WTC11 (cell line): ENCODE measurements around the gene ZNF407. TPM values are rescaled to one million over a fixed set of nuclear protein-coding genes. Genes with fewer than 3 reads are reported as not detected.

Experiments used
- ATAC-seq: fragments of 200-7000 bp; cut with Tn5 transposase; 2 replicates; pipeline ENCODE4 v1.10.0; 2021; ENCODE audit warnings: mild to moderate bottlenecking, moderate library complexity
- CTCF ChIA-PET: fragments of 300-600 bp; sonication (Branson Sonifier 250); formaldehyde crosslinking; loops from one replicate; lab custom pipeline; 2021; ENCODE audit warnings: antibody characterized with exemption; lab: Charles Lee
- POLR2A ChIA-PET: fragments of 350-600 bp; sonication (Branson Sonifier 250); formaldehyde crosslinking; loops from one replicate; lab custom pipeline; 2021; ENCODE audit warnings: antibody characterized with exemption; lab: Charles Lee
- DNase-seq: peaks from one replicate; pipeline ENCODE4 v3.0.0; 2021; ENCODE audit warnings: low spot score
- H3K27ac Mint-ChIP-seq: 2 replicates; pipeline ENCODE4 v1.8.0; 2021; ENCODE audit warnings: mixed read lengths
- H3K27me3 Mint-ChIP-seq: 2 replicates; pipeline ENCODE4 v1.8.0; 2021; ENCODE audit warnings: low read depth, mild to moderate bottlenecking, moderate library complexity, mixed read lengths
- H3K36me3 Mint-ChIP-seq: 2 replicates; pipeline ENCODE4 v1.8.0; 2021; ENCODE audit warnings: mixed read lengths
- H3K4me1 Mint-ChIP-seq: 2 replicates; pipeline ENCODE4 v1.8.0; 2022; ENCODE audit warnings: mixed read lengths
- H3K4me3 Mint-ChIP-seq: 2 replicates; pipeline ENCODE4 v1.8.0; 2021; ENCODE audit warnings: mild to moderate bottlenecking, moderate library complexity, mixed read lengths
- H3K9me3 Mint-ChIP-seq: 2 replicates; pipeline ENCODE4 v1.8.0; 2021; ENCODE audit warnings: mixed read lengths
- CREM ChIP-seq: sonication (generic); formaldehyde crosslinking; IDR thresholded peaks from 2 replicates; pipeline ENCODE4 v1.8.1; 2022; ENCODE audit warnings: mild to moderate bottlenecking, missing genetic modification reagents, moderate library complexity
- ELF4 ChIP-seq: sonication (generic); formaldehyde crosslinking; IDR thresholded peaks from 2 replicates; pipeline ENCODE4 v1.8.1; 2022; ENCODE audit warnings: low read depth, mild to moderate bottlenecking, moderate library complexity, missing genetic modification reagents
- GTF2I ChIP-seq: fragments of 250-450 bp; sonication (Bioruptor Pico); conservative IDR thresholded peaks from 2 replicates; pipeline ENCODE4 v1.4.0; 2021; ENCODE audit warnings: mild to moderate bottlenecking
- JAZF1 ChIP-seq: fragments of 250-450 bp; sonication (Bioruptor Pico); IDR thresholded peaks from 2 replicates; pipeline ENCODE4 v1.9.0; 2021; ENCODE audit warnings: moderate library complexity, mild to moderate bottlenecking, inconsistent platforms
- KAT7 ChIP-seq: sonication (generic); formaldehyde crosslinking; IDR thresholded peaks from 2 replicates; pipeline ENCODE4 v1.8.1; 2023; ENCODE audit warnings: missing genetic modification reagents, mild to moderate bottlenecking, borderline replicate concordance
- MXD4 ChIP-seq: fragments of 250-450 bp; sonication (Bioruptor Pico); IDR thresholded peaks from 2 replicates; pipeline ENCODE4 v1.8.0; 2021; ENCODE audit warnings: mild to moderate bottlenecking, moderate library complexity, borderline replicate concordance
- NFATC4 ChIP-seq: fragments of 250-450 bp; sonication (Bioruptor Pico); IDR thresholded peaks from 2 replicates; pipeline ENCODE4 v1.9.0; 2021; ENCODE audit warnings: mild to moderate bottlenecking
- NFE2L1 ChIP-seq: sonication (generic); formaldehyde crosslinking; IDR thresholded peaks from 2 replicates; pipeline ENCODE4 v1.8.1; 2023; ENCODE audit warnings: missing genetic modification reagents
- NFYB ChIP-seq: sonication (generic); formaldehyde crosslinking; conservative IDR thresholded peaks from 2 replicates; pipeline ENCODE4 v1.8.0; 2022; ENCODE audit warnings: low read depth, missing genetic modification reagents
- NR2C2 ChIP-seq: sonication (generic); formaldehyde crosslinking; IDR thresholded peaks from 2 replicates; pipeline ENCODE4 v1.8.0; 2022; ENCODE audit warnings: mild to moderate bottlenecking, missing genetic modification reagents
- NR3C1 ChIP-seq: sonication (generic); formaldehyde crosslinking; conservative IDR thresholded peaks from 2 replicates; pipeline ENCODE4 v1.8.1; 2023; ENCODE audit warnings: low read depth, mild to moderate bottlenecking, missing genetic modification reagents
- OVOL2 ChIP-seq: fragments of 250-450 bp; sonication (Bioruptor Pico); IDR thresholded peaks from 2 replicates; pipeline ENCODE4 v1.9.0; 2021; ENCODE audit warnings: mild to moderate bottlenecking, borderline replicate concordance
- RELA ChIP-seq: sonication (generic); formaldehyde crosslinking; IDR thresholded peaks from 2 replicates; pipeline ENCODE4 v1.8.1; 2022; ENCODE audit warnings: missing genetic modification reagents, mild to moderate bottlenecking, borderline replicate concordance
- TEAD1 ChIP-seq: sonication (generic); formaldehyde crosslinking; IDR thresholded peaks from 2 replicates; pipeline ENCODE4 v1.8.0; 2022; ENCODE audit warnings: mild to moderate bottlenecking, missing genetic modification reagents
- TEAD4 ChIP-seq: sonication (generic); formaldehyde crosslinking; IDR thresholded peaks from 2 replicates; pipeline ENCODE4 v1.8.0; 2022; ENCODE audit warnings: mild to moderate bottlenecking, missing genetic modification reagents
- ZBTB21 ChIP-seq: sonication (generic); formaldehyde crosslinking; IDR thresholded peaks from 2 replicates; pipeline ENCODE4 v1.8.1; 2023; ENCODE audit warnings: mild to moderate bottlenecking, missing genetic modification reagents, borderline replicate concordance
- ZNF232 ChIP-seq: sonication (generic); formaldehyde crosslinking; IDR thresholded peaks from 2 replicates; pipeline ENCODE4 v1.8.0; 2022; ENCODE audit warnings: mild to moderate bottlenecking, missing genetic modification reagents
- ZNF396 ChIP-seq: fragments of 250-450 bp; sonication (Bioruptor Pico); IDR thresholded peaks from 2 replicates; pipeline ENCODE4 v1.8.0; 2021; ENCODE audit warnings: mild to moderate bottlenecking, moderate library complexity, borderline replicate concordance
- total RNA-seq: library from RNA; stranded (reverse); gene quantifications from 3 replicates; pipeline ENCODE4 v1.2.3, GENCODE V29; 2021
- TF ChIP-seq, protein P1 (sequence below): fragments of 250-450 bp; sonication (Bioruptor Pico); IDR thresholded peaks from 2 replicates; pipeline ENCODE4 v1.9.0; 2021; ENCODE audit warnings: mild to moderate bottlenecking
- TF ChIP-seq, protein P2 (sequence below): sonication (generic); formaldehyde crosslinking; IDR thresholded peaks from 2 replicates; pipeline ENCODE4 v1.8.1; 2023; ENCODE audit warnings: mild to moderate bottlenecking, missing genetic modification reagents, moderate library complexity
- TF ChIP-seq, protein P3 (sequence below): sonication (generic); formaldehyde crosslinking; IDR thresholded peaks from 2 replicates; pipeline ENCODE4 v1.8.1; 2022; ENCODE audit warnings: mild to moderate bottlenecking, moderate library complexity, missing genetic modification reagents
- TF ChIP-seq, protein P4 (sequence below): sonication (generic); formaldehyde crosslinking; IDR thresholded peaks from 2 replicates; pipeline ENCODE4 v1.8.1; 2023; ENCODE audit warnings: mild to moderate bottlenecking, missing genetic modification reagents
- TF ChIP-seq, protein P5 (sequence below): fragments of 250-450 bp; sonication (Bioruptor Pico); IDR thresholded peaks from 2 replicates; pipeline ENCODE4 v1.8.0; 2021; ENCODE audit warnings: mild to moderate bottlenecking
- TF ChIP-seq, protein P6 (sequence below): sonication (generic); formaldehyde crosslinking; IDR thresholded peaks from 2 replicates; pipeline ENCODE4 v1.8.0; 2022; ENCODE audit warnings: mild to moderate bottlenecking, missing genetic modification reagents

ZNF407 gene
- total RNA-seq, 1 experiment from 2014 or later = 6.5 TPM

DNA sequence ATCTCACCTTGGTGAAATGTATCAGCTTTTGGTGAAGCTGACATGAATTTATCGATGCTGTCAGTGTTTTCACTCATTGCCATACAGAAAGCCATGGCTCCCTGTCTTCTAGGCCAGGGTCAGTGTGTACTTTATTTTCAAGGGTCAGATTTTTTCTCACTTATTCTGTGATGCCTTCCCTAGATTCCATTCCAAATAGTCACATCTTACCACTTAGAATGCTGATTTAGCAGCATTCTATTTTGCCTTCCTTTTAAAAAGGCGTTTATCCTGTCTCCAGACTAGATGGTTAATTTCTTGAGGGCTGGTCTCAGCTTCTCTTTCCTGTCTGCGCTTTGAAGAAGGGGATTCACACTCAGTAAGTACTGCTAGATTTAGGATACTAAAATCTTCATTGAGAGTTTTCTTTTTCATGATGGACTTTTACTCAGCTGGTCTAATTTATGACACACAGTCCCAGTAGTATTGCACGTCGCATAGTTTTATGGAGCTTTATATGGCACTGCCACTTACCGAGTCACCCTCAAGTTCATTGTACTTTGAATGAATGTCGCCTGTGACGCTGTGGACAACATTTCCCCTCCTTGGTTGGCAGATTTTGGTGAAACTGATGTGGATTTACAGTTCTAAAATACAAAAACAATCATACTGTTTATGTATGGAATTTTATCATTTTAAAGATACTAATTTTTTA, 194.0 kb downstream of the ZNF407 start:
- CTCF ChIA-PET = no interaction called here
- TF ChIP-seq JAZF1 (CRISPR knock-in tag) (no peak), ZNF396 (CRISPR knock-in tag) (no peak), NR3C1 (CRISPR knock-in tag) (no peak), ELF4 (CRISPR knock-in tag) (no peak), OVOL2 (no peak), GTF2I (CRISPR knock-in tag) (no peak), NR2C2 (CRISPR knock-in tag) (no peak), KAT7 (CRISPR knock-in tag) (no peak), TEAD4 (CRISPR knock-in tag) (no peak), MXD4 (no peak), TEAD1 (no peak)
- TF ChIP-seq, protein P1, sequence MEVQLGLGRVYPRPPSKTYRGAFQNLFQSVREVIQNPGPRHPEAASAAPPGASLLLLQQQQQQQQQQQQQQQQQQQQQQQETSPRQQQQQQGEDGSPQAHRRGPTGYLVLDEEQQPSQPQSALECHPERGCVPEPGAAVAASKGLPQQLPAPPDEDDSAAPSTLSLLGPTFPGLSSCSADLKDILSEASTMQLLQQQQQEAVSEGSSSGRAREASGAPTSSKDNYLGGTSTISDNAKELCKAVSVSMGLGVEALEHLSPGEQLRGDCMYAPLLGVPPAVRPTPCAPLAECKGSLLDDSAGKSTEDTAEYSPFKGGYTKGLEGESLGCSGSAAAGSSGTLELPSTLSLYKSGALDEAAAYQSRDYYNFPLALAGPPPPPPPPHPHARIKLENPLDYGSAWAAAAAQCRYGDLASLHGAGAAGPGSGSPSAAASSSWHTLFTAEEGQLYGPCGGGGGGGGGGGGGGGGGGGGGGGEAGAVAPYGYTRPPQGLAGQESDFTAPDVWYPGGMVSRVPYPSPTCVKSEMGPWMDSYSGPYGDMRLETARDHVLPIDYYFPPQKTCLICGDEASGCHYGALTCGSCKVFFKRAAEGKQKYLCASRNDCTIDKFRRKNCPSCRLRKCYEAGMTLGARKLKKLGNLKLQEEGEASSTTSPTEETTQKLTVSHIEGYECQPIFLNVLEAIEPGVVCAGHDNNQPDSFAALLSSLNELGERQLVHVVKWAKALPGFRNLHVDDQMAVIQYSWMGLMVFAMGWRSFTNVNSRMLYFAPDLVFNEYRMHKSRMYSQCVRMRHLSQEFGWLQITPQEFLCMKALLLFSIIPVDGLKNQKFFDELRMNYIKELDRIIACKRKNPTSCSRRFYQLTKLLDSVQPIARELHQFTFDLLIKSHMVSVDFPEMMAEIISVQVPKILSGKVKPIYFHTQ = no peak
- TF ChIP-seq, protein P2, sequence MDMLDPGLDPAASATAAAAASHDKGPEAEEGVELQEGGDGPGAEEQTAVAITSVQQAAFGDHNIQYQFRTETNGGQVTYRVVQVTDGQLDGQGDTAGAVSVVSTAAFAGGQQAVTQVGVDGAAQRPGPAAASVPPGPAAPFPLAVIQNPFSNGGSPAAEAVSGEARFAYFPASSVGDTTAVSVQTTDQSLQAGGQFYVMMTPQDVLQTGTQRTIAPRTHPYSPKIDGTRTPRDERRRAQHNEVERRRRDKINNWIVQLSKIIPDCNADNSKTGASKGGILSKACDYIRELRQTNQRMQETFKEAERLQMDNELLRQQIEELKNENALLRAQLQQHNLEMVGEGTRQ = no peak
- TF ChIP-seq, protein P3, sequence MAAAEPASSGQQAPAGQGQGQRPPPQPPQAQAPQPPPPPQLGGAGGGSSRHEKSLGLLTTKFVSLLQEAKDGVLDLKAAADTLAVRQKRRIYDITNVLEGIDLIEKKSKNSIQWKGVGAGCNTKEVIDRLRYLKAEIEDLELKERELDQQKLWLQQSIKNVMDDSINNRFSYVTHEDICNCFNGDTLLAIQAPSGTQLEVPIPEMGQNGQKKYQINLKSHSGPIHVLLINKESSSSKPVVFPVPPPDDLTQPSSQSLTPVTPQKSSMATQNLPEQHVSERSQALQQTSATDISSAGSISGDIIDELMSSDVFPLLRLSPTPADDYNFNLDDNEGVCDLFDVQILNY (CRISPR knock-in tag) = no peak

DNA sequence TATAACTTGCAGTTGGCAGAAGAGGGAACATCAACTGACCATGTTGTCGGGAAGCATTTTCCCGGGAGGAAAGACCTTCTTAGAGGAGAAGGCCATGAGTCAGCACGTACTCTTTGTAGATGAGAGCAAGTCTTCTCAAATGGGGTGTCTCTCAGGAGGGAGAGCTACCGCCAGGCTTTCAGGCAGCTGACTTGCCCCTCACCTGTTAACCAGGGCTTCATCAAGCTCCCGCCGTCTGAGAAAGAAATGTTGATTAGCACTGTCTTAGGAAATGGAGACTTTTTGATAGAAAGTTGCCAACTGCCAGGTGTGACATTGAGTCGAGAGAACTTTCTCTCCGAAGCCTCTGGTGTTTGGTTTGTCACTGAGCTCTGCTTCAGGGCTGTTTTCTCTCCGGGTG, 196.1 kb downstream of the ZNF407 start:
- peak overlapping the region; percentile 70; the same call in 1 of the 2 replicates for H3K27ac Mint-ChIP-seq
- POLR2A ChIA-PET = no interaction called here
- DNase-seq = no peak
- no peaks in the 10 kb centered on the region for H3K27me3 Mint-ChIP-seq
- CTCF ChIA-PET = interaction anchor here (1.0 to 1.8 kb wide), 2 partner anchors 9 to 26 kb away, joined by 3 to 9 read pairs; no protein-coding TSS in a partner anchor
- H3K4me1 Mint-ChIP-seq = peaks cover 31% of the 10 kb centered on the region
- no peaks in the 10 kb centered on the region for H3K36me3 Mint-ChIP-seq
- no peaks in the 10 kb centered on the region for H3K9me3 Mint-ChIP-seq
- ATAC-seq = peak; percentile 75
- no peak overlapping the region for H3K4me3 Mint-ChIP-seq
- no peak for TF ChIP-seq JAZF1 (CRISPR knock-in tag)
- no peak for TF ChIP-seq CREM (CRISPR knock-in tag)
- TF ChIP-seq, protein P4, sequence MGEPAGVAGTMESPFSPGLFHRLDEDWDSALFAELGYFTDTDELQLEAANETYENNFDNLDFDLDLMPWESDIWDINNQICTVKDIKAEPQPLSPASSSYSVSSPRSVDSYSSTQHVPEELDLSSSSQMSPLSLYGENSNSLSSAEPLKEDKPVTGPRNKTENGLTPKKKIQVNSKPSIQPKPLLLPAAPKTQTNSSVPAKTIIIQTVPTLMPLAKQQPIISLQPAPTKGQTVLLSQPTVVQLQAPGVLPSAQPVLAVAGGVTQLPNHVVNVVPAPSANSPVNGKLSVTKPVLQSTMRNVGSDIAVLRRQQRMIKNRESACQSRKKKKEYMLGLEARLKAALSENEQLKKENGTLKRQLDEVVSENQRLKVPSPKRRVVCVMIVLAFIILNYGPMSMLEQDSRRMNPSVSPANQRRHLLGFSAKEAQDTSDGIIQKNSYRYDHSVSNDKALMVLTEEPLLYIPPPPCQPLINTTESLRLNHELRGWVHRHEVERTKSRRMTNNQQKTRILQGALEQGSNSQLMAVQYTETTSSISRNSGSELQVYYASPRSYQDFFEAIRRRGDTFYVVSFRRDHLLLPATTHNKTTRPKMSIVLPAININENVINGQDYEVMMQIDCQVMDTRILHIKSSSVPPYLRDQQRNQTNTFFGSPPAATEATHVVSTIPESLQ (CRISPR knock-in tag) = no peak
- no peak for TF ChIP-seq NFYB (CRISPR knock-in tag)
- no peak for TF ChIP-seq ZNF232
- TF ChIP-seq NFATC4 (CRISPR knock-in tag) = no peak
- no peak for TF ChIP-seq MXD4
- TF ChIP-seq, protein P5, sequence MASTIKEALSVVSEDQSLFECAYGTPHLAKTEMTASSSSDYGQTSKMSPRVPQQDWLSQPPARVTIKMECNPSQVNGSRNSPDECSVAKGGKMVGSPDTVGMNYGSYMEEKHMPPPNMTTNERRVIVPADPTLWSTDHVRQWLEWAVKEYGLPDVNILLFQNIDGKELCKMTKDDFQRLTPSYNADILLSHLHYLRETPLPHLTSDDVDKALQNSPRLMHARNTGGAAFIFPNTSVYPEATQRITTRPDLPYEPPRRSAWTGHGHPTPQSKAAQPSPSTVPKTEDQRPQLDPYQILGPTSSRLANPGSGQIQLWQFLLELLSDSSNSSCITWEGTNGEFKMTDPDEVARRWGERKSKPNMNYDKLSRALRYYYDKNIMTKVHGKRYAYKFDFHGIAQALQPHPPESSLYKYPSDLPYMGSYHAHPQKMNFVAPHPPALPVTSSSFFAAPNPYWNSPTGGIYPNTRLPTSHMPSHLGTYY (CRISPR knock-in tag) = no peak
- TF ChIP-seq NFE2L1 (CRISPR knock-in tag) = no peak
- TF ChIP-seq, protein P6, sequence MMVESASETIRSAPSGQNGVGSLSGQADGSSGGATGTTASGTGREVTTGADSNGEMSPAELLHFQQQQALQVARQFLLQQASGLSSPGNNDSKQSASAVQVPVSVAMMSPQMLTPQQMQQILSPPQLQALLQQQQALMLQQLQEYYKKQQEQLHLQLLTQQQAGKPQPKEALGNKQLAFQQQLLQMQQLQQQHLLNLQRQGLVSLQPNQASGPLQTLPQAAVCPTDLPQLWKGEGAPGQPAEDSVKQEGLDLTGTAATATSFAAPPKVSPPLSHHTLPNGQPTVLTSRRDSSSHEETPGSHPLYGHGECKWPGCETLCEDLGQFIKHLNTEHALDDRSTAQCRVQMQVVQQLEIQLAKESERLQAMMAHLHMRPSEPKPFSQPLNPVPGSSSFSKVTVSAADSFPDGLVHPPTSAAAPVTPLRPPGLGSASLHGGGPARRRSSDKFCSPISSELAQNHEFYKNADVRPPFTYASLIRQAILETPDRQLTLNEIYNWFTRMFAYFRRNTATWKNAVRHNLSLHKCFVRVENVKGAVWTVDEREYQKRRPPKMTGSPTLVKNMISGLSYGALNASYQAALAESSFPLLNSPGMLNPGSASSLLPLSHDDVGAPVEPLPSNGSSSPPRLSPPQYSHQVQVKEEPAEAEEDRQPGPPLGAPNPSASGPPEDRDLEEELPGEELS (CRISPR knock-in tag) = no peak
- no peak for TF ChIP-seq ZBTB21
- TF ChIP-seq NR2C2 (CRISPR knock-in tag) = no peak
- no peak for TF ChIP-seq RELA

More for the DNA sequence above, 194.0 kb downstream of the ZNF407 start:
- H3K4me3 Mint-ChIP-seq = no peak overlapping the region
- no peaks in the 10 kb centered on the region for H3K9me3 Mint-ChIP-seq
- H3K27me3 Mint-ChIP-seq = no peaks in the 10 kb centered on the region
- POLR2A ChIA-PET = no interaction called here
- no peak overlapping the region for H3K27ac Mint-ChIP-seq
- H3K36me3 Mint-ChIP-seq = no peaks in the 10 kb centered on the region
- H3K4me1 Mint-ChIP-seq = peaks cover 13% of the 10 kb centered on the region
- ATAC-seq = no peak
- DNase-seq = no peak
